SU-DHL-6 (cell line): Measurements from ENCODE around the gene FRMD3.

Source experiments
- H2AFZ ChIP-seq: fragments of 200-600 bp; sonication (generic); 2 replicates; pipeline ENCODE4 v1.6.1; 2014; ENCODE audit warnings: low read depth, mild to moderate bottlenecking, moderate library complexity, mixed read lengths, antibody characterized with exemption, low read length; ENCODE audit not compliant: severe bottlenecking
- H3F3A ChIP-seq: fragments of 200-600 bp; shearing (Covaris generic); 2 replicates; pipeline ENCODE4 v1.6.0; 2016; ENCODE audit warnings: antibody characterized with exemption, mild to moderate bottlenecking; ENCODE audit not compliant: insufficient read depth
- H3K27ac ChIP-seq: fragments of 200-600 bp; sonication (generic); 2 replicates; pipeline ENCODE4 v1.5.1; 2016; ENCODE audit warnings: low read depth, mild to moderate bottlenecking, low read length, moderate library complexity, mixed read lengths
- H3K27me3 ChIP-seq: fragments of 200-600 bp; sonication (generic), shearing (Covaris generic); 2 replicates; pipeline ENCODE4 v1.6.0; 2014; ENCODE audit warnings: mild to moderate bottlenecking, low read length
- H3K36me3 ChIP-seq: fragments of 200-600 bp; sonication (generic); 2 replicates; pipeline ENCODE4 v1.6.1; 2014; ENCODE audit warnings: mild to moderate bottlenecking, low read length, mixed read lengths
- H3K4me2 ChIP-seq: fragments of 300-600, 200-600 bp; shearing (Covaris generic), sonication (generic); 2 replicates; pipeline ENCODE4 v1.6.0; 2014; ENCODE audit warnings: low read length, low read depth, mild to moderate bottlenecking; ENCODE audit not compliant: poor library complexity, severe bottlenecking
- H3K4me3 ChIP-seq: fragments of 200-600 bp; sonication (generic); 2 replicates; pipeline ENCODE4 v1.5.1; 2014; ENCODE audit warnings: antibody characterized with exemption, low read length, mild to moderate bottlenecking, mixed read lengths; ENCODE audit not compliant: insufficient read depth, poor library complexity, severe bottlenecking
- H3K79me2 ChIP-seq: fragments of 200-600 bp; sonication (generic); 2 replicates; pipeline ENCODE4 v1.6.1; 2014; ENCODE audit warnings: mild to moderate bottlenecking, low read length, moderate library complexity; ENCODE audit not compliant: insufficient read depth
- H3K9ac ChIP-seq: fragments of 200-600 bp; sonication (generic); 2 replicates; pipeline ENCODE4 v1.7.0; 2014; ENCODE audit warnings: mild to moderate bottlenecking, low read length
- H3K9me2 ChIP-seq: fragments of 200-600 bp; sonication (generic); replicated peaks from 2 replicates; pipeline ENCODE4 v1.6.1; 2014; ENCODE audit warnings: low read length; ENCODE audit not compliant: insufficient read depth
- H3K9me3 ChIP-seq: fragments of 200-600 bp; sonication (generic); 2 replicates; pipeline ENCODE4 v1.6.1; 2014; ENCODE audit warnings: low read length, mixed read lengths; ENCODE audit not compliant: insufficient read depth
- H4K20me1 ChIP-seq: fragments of 200-600 bp; sonication (generic); 2 replicates; pipeline ENCODE4 v1.6.1; 2014; ENCODE audit warnings: low read depth, mild to moderate bottlenecking, antibody characterized with exemption, low read length, moderate library complexity, mixed read lengths
- CTCF ChIP-seq: fragments of 200-600 bp; sonication (generic); IDR thresholded peaks from one replicate; pipeline ENCODE4 v1.5.1; 2017; ENCODE audit warnings: antibody characterized with exemption, mild to moderate bottlenecking, low read length, moderate library complexity; ENCODE audit not compliant: insufficient read depth, poor library complexity, severe bottlenecking
- EZH2phosphoT487 ChIP-seq: fragments of 200-600 bp; sonication (generic), shearing (Covaris generic); conservative IDR thresholded peaks from 2 replicates; pipeline ENCODE4 v1.6.1; 2018; ENCODE audit warnings: mild to moderate bottlenecking, antibody characterized with exemption, low read length, moderate library complexity, mixed read lengths

Gene FRMD3

GRCh38 chr9:83323148-83323547 lies 215.1 kb downstream of the FRMD3 start:
- Histone ChIP-seq H3F3A (no peaks in the 10 kb centered on the region), H3K9me2 (no peaks in the 10 kb centered on the region), H3K9ac (no peak overlapping the region), H3K4me3 (no peak overlapping the region), H3K27ac (no peak overlapping the region), H3K4me2 (no peak overlapping the region), H3K9me3 (no peaks in the 10 kb centered on the region), H3K27me3 (no peaks in the 10 kb centered on the region), H4K20me1 (no peaks in the 10 kb centered on the region), H2AFZ (no peak overlapping the region), H3K36me3 (no peaks in the 10 kb centered on the region), H3K79me2 (no peaks in the 10 kb centered on the region)
- TF ChIP-seq EZH2phosphoT487, result no peak
- no peak for TF ChIP-seq CTCF

- no peaks in the 10 kb centered on the region for H3K79me2 ChIP-seq
- no peak overlapping the region for H3K9ac ChIP-seq
- H3K27ac ChIP-seq, result no peak overlapping the region
- no peaks in the 10 kb centered on the region for H3F3A ChIP-seq
- H3K4me3 ChIP-seq, result no peak overlapping the region
- H4K20me1 ChIP-seq, result no peaks in the 10 kb centered on the region
- H3K36me3 ChIP-seq, result no peaks in the 10 kb centered on the region
- TF ChIP-seq CTCF, result no peak
- TF ChIP-seq EZH2phosphoT487, result no peak
- H3K4me2 ChIP-seq, result no peak overlapping the region
- H2AFZ ChIP-seq, result no peak overlapping the region
- H3K27me3 ChIP-seq, result no peaks in the 10 kb centered on the region
- H3K9me3 ChIP-seq, result no peaks in the 10 kb centered on the region
- H3K9me2 ChIP-seq, result no peaks in the 10 kb centered on the region
Observed at GRCh38 chr9:83322438-83322837, 215.8 kb downstream of the FRMD3 start.

- TF ChIP-seq CTCF, result no peak
- TF ChIP-seq EZH2phosphoT487, result no peak
- H4K20me1 ChIP-seq, result no peaks in the 10 kb centered on the region
- no peaks in the 10 kb centered on the region for H3F3A ChIP-seq
- H3K79me2 ChIP-seq, result no peaks in the 10 kb centered on the region
- H3K9ac ChIP-seq, result no peak overlapping the region
- no peak overlapping the region for H3K4me3 ChIP-seq
- H2AFZ ChIP-seq, result no peak overlapping the region
- no peak overlapping the region for H3K27ac ChIP-seq
- H3K27me3 ChIP-seq, result no peaks in the 10 kb centered on the region
- H3K9me3 ChIP-seq, result no peaks in the 10 kb centered on the region
- H3K4me2 ChIP-seq, result no peak overlapping the region
- no peaks in the 10 kb centered on the region for H3K9me2 ChIP-seq
- H3K36me3 ChIP-seq, result no peaks in the 10 kb centered on the region
Observed at GRCh38 chr9:83317244-83317643, 221.0 kb downstream of the FRMD3 start.
